ENCODE results near the gene HOXA6.

The HOXA6 gene

DNA sequence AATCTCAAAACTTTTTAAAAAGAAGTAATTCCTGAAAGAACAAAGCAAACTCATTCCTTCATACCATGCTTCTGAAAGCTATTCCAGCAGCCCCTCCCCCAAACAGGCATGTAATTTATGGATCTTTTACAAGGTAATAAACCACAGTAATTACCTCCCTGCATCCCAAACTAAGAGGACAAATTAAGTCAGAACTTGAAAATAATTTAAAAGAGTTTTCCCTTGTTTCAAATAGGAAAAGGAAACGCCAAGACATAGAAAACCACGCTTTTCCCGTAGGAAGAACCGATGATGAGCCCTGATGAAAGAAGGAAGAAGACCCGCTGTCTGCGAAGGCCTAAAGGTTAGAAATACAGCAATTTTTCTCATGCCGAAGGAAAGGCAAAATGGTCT is 25.9 kb downstream of the HOXA6 start:
- no peak for FAIRE-seq

GRCh38 chr7:27119412-27119911 is 28.1 kb downstream of the HOXA6 start:
- peak; percentile 50 for FAIRE-seq

- no peak for FAIRE-seq
Observed at GRCh38 chr7:27118580-27118979, 29.0 kb downstream of the HOXA6 start.

DNA sequence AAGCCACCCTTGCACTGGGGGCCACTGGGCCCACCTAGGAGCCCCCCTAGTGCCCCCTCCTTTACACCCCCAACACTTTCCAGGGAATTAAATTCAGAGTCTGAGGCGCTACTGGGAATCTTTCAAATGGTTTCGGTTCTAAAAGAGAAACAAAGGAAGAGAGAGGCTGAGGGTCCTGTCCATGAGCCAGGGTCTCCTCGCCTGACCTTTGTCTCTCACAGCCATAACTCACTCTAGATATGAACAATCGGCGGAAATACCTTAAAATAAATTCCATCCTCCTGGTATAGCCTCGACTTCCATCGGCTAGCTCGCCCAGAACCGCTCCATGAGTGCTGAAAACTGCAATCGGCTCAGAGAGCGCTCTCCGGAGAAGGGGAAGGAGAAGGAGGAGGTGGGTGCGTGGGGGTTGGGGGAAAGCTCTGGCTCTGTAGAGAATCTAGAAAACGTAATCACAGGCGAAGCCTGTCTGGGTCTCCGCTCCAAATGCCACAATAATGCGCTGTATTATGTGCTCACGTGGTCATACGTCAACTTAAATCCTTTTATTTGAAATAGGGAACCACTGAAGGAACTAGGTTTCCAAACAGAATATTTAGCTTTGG is 29.6 kb downstream of the HOXA6 start:
- FAIRE-seq, result no peak

- FAIRE-seq, result no peak
Observed at GRCh38 chr7:27116962-27117886, 30.4 kb downstream of the HOXA6 start.

- peak; percentile 83 for FAIRE-seq
Observed at GRCh38 chr7:27116031-27116961, 31.3 kb downstream of the HOXA6 start.

GRCh38 chr7:27115221-27116026 is 32.1 kb downstream of the HOXA6 start:
- peak; percentile 98 for FAIRE-seq

DNA sequence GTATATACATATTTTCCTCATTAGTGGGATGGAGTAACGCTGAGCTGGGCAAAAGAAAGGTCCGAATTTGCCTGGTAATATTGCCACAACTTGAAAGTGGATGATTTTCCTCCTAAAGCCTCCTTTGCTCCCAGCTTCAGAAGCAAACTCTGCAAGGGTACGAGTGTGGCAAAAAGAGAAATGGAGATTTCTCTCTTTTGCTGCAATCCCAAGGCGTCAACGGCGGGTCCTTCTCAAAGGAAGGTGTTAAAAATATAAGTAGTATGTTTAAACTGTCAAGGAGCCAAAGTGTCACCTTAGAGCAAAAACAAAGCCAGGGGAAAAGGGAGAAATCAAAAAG is 32.7 kb downstream of the HOXA6 start:
- FAIRE-seq, result no peak

GRCh38 chr7:27113991-27114769 is 33.4 kb downstream of the HOXA6 start:
- FAIRE-seq, result peak; percentile 96

DNA sequence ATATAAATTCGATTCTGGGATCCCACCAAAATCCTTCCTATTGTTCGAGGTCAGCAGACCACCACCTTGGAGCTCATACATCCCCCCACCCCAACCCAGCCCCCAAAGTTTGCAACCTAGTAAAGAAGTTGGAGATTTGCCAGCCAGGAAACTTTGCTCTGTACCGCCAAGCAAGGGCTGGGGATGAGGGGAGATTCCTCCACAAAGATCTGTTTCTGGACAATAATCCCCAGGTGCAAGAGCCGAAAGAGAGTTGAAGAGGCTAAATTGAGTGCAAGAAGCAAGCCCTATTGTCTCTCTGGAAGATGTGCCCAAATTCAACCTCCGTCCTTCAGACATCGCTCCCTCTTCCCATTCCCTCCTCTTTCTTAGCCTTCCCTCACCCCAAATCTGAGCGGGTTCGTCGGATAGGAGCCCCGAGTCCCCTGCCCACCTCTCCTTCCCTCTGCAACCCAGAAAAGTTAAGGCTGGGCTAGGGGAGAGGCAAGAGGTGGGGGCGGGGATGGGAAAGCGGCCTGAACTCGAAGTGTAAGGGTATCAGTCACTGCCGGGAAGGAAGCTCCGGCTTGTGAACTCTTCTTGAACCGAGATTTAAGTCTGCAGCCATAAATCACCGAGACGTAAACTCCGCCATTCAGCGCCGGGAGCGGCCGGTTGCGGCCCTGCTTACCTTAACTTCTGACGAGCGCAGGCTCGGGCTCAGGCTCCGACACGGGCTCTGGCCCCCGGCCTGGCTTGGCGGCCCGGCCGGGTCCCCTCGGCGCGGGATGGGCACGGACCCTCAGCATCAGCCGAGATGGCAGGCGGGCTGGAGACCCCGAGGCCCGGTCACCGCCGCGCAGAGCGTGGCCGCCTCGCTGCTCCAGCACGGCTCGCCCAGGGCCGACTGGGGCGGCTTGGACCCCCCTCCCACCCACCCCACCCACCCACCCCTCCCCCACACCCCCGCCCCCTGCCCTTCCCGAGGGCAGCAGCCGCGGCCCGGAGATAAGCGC is 34.3 kb downstream of the HOXA6 start:
- peak; percentile 70 for FAIRE-seq

GRCh38 chr7:27112361-27112760 is 35.2 kb downstream of the HOXA6 start:
- FAIRE-seq, result no peak

GRCh38 chr7:27111751-27112277 is 35.8 kb downstream of the HOXA6 start:
- peak; percentile 98 for FAIRE-seq

- no peak for FAIRE-seq
Observed at GRCh38 chr7:27111042-27111750, 36.4 kb downstream of the HOXA6 start.

GRCh38 chr7:27110186-27111031 is 37.2 kb downstream of the HOXA6 start:
- FAIRE-seq, result peak; percentile 78

GRCh38 chr7:27109466-27110185 is 37.9 kb downstream of the HOXA6 start:
- FAIRE-seq, result no peak

DNA sequence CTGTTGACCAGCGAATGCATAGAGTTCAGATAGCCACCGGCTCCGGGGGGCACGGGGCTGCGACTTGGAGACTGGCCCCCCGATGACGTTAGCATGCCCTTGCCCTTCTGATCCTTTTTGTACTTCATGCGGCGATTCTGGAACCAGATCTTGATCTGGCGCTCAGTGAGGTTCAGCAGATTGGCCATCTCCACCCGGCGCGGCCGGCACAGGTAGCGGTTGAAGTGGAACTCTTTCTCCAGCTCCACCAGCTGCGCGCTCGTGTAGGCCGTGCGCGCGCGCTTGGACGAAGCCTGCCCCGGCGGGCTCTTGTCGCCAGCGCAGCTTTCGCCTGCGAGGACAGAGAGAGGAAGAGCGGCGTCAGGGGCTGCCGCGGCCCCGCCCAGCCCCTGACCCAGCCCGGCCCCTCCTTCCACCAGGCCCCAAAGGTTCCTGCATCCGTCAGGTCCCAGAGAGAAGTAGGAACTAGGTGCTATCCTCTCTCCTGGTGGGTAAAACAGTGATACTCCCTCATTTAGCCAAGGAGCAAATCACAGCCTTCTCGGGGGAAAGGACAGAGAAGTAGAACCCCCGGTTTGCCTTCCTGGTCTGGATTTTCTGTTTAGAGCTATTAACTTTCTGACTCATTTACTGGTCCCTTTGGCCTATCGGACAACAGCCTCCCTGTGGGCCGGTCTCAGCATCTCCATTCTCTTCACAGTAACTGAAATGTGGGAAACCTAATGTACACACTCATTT is 39.0 kb downstream of the HOXA6 start:
- peak; percentile 51 for FAIRE-seq

Data from G401.6 (cell line).